PC-3 (cell line): Measurements from ENCODE around the gene APOL2.

Experiments used
- CTCF ChIP-seq: fragments of 300-600 bp; sonication (generic); conservative IDR thresholded peaks from 2 replicates; pipeline ENCODE4 v1.5.1; 2017; ENCODE audit warnings: antibody characterized with exemption, low read depth, mild to moderate bottlenecking, low read length
- EZH2 ChIP-seq: fragments of 300-600 bp; sonication (generic); IDR thresholded peaks from one replicate; pipeline ENCODE4 v1.6.1; 2017; ENCODE audit warnings: antibody characterized with exemption, mild to moderate bottlenecking, low read length; ENCODE audit not compliant: unreplicated experiment
- EZH2phosphoT487 ChIP-seq: fragments of 300-600 bp; sonication (generic); IDR thresholded peaks from 2 replicates; pipeline ENCODE4 v1.6.1; 2018; ENCODE audit warnings: mild to moderate bottlenecking, antibody characterized with exemption, low read length, borderline replicate concordance

GRCh38 chr22:36235585-36235984 is 3.7 kb downstream of the APOL2 start:
- TF ChIP-seq EZH2 (no peak), CTCF (no peak), EZH2phosphoT487 (no peak)
